ENCODE data around the gene CGB2.
"Not testable (repeated sequence)": the region's sequence is repeated elsewhere in the genome, so short reads cannot be mapped to it uniquely, and the experiment has no call there.

Gene CGB2

GRCh38 chr19:49010453-49010852 is 21.2 kb upstream of the CGB2 start:
- DNase-seq (ENCODE audit: low spot score): no peak

GRCh38 chr19:49011194-49011593 is 20.5 kb upstream of the CGB2 start:
- DNase-seq (ENCODE audit: low spot score): no peak

- DNase-seq (ENCODE audit: low spot score): no peak
Observed at GRCh38 chr19:49014123-49014869, 17.4 kb upstream of the CGB2 start.

GRCh38 chr19:49014870-49015255 is 16.8 kb upstream of the CGB2 start:
- no peak for DNase-seq (ENCODE audit: low spot score)

GRCh38 chr19:49016067-49016839 is 15.4 kb upstream of the CGB2 start:
- DNase-seq (ENCODE audit: low spot score): no peak

GRCh38 chr19:49017041-49017665 is 14.5 kb upstream of the CGB2 start, which contains the start of gene LHB:
TSS of gene LHB (minus strand) at chr19:49017091. CDS start at chr19:49017081, 10 bp downstream.
- no peak for DNase-seq (ENCODE audit: low spot score)

- DNase-seq (ENCODE audit: low spot score): peak; percentile 57
Observed at GRCh38 chr19:49017666-49018351, 13.9 kb upstream of the CGB2 start.

GRCh38 chr19:49018388-49019241 is 13.1 kb upstream of the CGB2 start:
- peak; percentile 21 for DNase-seq (ENCODE audit: low spot score)

GRCh38 chr19:49019242-49019932 is 12.3 kb upstream of the CGB2 start:
- DNase-seq (ENCODE audit: low spot score): peak; percentile 30

GRCh38 chr19:49020342-49020741 is 11.3 kb upstream of the CGB2 start:
- DNase-seq (ENCODE audit: low spot score): no peak

GRCh38 chr19:49020931-49021895 is 10.5 kb upstream of the CGB2 start:
- DNase-seq (ENCODE audit: low spot score): no peak

GRCh38 chr19:49022116-49022515 is 9.6 kb upstream of the CGB2 start:
- DNase-seq (ENCODE audit: low spot score): no peak

- not testable (repeated sequence) for DNase-seq (ENCODE audit: low spot score)
Observed at GRCh38 chr19:49024233-49024632, 7.5 kb upstream of the CGB2 start, which contains the start of gene CGB3. TSS of gene CGB3 (minus strand) at chr19:49024333. CDS start at chr19:49023971, 362 bp downstream.

- not testable (repeated sequence) for DNase-seq (ENCODE audit: low spot score)
Observed at GRCh38 chr19:49025088-49025487, 6.6 kb upstream of the CGB2 start.

GRCh38 chr19:49025599-49025998 is 6.1 kb upstream of the CGB2 start:
- DNase-seq (ENCODE audit: low spot score): not testable (repeated sequence)

- not testable (repeated sequence) for DNase-seq (ENCODE audit: low spot score)
Observed at GRCh38 chr19:49028686-49029085, 3.0 kb upstream of the CGB2 start.

- DNase-seq (ENCODE audit: low spot score): not testable (repeated sequence)
Observed at GRCh38 chr19:49029749-49030148, 1.9 kb upstream of the CGB2 start.

GRCh38 chr19:49030323-49030722 is 1.4 kb upstream of the CGB2 start:
- not testable (repeated sequence) for DNase-seq (ENCODE audit: low spot score)

GRCh38 chr19:49036815-49037214 is 5.1 kb downstream of the CGB2 start, which contains the start of gene CGB1:
TSS of gene CGB1 (minus strand) at chr19:49036895. CDS start at chr19:49036711, 184 bp downstream.
- DNase-seq (ENCODE audit: low spot score): not testable (repeated sequence)
